ENCODE data around the gene CCDC183.
A peak's percentile ranks its signal among the peaks of the same experiment; 100 is the strongest.
"Not testable (repeated sequence)": the region's sequence is repeated elsewhere in the genome, so short reads cannot be mapped to it uniquely, and the experiment has no call there.

CCDC183 gene

DNA sequence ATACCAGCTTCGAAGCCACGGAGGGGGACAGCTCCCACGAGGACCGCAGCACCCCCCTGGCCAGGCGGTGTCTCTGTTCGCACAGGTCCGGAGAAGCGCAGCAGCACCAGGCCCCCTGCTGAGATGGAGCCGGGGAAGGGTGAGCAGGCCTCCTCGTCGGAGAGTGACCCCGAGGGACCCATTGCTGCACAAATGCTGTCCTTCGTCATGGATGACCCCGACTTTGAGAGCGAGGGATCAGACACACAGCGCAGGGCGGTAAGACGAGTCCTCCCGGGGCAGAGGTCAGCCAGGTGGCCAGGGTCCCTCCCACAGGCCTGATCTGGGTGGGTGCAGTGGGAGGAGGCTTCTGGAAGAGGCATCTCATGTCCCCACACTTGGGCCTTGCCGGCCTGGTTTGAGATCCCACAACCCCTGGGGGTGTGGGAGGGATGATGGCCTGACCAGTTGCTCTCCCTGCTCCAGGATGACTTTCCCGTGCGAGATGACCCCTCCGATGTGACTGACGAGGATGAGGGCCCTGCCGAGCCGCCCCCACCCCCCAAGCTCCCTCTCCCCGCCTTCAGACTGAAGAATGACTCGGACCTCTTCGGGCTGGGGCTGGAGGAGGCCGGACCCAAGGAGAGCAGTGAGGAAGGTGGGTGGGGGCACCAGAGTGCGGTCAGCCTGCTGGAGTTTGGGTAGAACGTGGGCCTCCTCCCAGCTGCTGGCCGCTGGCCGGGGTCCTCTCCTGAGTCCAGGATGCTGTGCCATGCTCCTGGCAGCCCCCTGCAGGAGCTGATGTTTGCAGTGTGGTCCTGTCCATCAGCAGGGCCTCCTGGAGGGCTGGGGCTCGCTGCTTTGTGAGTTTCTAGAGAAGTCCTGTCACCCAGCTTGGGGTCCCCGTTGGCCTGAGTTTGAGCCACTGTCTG is 43.3 kb downstream of the CCDC183 start:
- no peak for DNase-seq (ENCODE audit: low read depth)

- DNase-seq (ENCODE audit: low read depth) = no peak
Observed at GRCh38 chr9:136840140-136840876, 44.2 kb downstream of the CCDC183 start.

DNA sequence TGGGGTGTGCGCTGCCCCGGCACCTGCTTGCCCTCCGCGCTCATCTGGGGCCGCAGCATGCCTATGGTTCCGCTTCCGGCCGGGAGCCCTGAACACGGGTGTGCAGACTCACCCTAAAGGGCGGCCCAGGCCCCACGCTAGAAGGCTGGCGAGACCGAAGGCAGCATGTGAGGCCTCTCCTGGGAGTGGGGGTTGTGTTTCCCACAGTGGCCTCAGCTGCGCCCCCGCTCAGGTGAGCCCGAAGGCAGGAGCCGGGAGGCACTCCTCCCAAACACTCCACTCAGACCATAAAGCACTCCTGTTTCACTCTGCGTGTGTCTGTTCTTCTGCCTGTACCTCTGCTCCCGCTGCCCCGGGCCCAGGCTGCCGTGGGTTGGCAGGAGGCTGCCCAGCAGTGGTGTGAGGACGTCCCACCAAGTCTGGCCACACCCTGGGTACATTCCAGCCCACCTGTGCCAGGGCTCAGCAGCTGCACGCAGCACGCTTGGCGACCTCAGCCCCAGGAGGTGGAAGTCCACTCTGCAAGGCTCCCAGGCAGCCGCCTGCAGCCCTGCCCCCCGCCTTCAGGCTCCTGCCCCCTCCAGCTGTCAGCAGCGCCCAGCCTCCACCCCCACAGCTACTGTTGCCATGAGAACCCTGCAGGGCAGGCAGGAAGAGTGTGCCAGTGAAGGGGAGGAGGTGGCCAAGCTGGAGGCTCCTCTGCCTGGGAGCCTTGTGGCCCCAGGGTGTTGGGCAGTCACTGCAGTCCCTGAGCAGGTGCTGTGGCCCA is 44.9 kb downstream of the CCDC183 start:
- no peak for DNase-seq (ENCODE audit: low read depth)

- not testable (repeated sequence) for DNase-seq (ENCODE audit: low read depth)
Observed at GRCh38 chr9:136841646-136842379, 45.7 kb downstream of the CCDC183 start.

- peak; percentile 59 for DNase-seq (ENCODE audit: low read depth)
Observed at GRCh38 chr9:136842380-136842948, 46.3 kb downstream of the CCDC183 start, which contains the start of gene AJM1. AJM1 (plus strand) TSS chr9:136842478; CDS start chr9:136844415, 1,937 bp downstream.

DNA sequence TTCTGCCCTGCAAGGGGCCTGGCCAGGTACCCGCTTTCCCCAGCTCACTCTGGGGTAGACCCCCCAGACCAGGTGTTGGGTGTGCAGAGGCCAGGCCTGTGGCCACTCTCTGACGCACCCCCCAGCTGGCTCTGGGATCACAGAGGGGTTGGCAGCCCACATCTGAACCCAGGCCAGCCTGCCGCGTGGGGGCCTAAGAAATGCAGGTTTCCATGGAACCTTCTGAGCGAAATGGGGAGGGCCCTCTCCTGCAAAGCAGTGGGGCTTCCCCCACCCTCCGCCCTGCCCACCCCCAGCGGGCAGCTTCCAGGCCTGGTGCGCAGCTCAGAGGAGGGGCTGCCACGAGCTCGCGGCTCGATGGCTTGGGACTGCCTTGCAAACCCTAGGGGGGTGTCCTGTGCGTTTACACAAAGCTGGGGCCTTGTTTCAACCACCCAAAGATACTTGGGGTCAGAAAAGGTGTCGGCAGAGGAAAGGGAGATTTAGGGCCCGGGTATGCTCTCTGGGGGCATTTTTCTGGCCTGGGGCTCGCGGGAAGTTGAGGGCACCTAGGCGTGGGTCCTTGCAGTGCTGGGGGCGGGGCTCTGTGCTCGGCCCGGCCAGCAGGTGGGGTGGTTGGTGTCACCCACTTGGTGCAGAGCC is 47.1 kb downstream of the CCDC183 start:
- not testable (repeated sequence) for DNase-seq (ENCODE audit: low read depth)

GRCh38 chr9:136843801-136844740 is 47.9 kb downstream of the CCDC183 start:
- peak; percentile 43 for DNase-seq (ENCODE audit: low read depth)

DNA sequence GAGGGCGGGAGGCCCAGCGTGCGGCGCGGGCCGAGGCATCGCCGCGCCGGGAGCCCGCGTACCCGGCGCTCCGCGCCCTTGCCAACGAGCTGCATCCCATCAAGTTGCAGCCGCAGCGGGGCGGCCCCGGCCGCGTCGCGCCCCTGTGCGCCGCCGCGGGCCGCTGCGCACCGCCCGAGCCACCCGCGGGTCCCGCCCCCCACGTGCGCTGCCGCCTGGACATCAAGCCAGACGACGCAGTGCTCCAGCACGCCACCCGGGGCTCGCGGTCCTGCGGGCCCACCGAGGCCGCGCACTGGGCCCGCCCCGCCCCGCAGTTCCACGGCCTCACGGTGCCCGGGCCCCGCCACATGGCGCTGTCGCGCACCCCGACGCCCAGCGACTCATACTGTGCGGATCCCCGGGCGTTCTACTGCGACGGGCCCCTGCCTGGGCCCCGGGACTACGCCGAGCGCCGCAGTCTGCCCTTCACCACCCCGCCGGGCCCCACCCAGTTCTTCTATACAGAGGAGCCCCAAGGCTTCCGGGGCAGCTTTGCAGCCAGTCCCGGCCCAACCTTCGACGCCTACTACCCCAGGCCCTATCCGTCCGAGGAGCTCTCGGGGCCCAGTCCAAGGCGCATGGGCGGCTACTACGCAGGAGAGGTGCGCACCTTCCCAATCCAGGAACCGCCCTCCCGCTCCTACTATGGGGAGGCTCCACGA is 48.8 kb downstream of the CCDC183 start:
- DNase-seq (ENCODE audit: low read depth) = no peak

DNA sequence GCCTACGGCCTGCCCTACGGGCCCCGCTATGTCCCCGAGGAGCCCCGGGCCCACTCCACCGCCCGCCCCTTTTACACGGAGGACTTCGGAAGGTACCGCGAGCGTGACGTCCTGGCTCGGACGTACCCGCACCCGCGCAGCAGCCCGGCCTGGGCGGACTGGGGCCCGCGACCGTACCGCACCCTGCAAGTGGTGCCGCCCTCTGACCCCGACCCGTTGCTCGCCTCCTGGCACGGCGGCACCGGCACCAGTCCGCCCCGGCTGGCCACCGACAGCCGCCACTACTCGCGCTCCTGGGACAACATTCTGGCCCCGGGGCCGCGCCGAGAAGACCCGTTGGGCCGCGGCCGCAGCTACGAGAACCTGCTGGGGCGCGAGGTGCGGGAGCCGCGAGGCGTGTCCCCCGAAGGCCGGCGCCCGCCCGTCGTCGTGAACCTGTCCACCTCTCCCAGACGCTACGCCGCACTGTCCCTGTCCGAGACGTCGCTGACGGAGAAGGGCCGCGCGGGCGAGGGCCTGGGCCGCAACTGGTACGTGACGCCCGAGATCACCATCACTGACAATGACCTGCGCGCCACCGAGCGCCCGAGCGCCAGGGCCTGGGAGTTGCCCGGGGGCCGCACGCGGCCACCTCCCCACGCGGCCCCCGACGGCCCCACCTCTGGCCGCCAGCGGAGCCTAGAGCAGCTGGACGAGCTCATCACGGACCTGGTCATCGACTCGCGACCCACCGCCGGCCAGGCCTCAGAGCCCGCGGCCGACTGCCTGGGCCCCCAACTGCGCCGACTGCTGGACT is 49.5 kb downstream of the CCDC183 start:
- DNase-seq (ENCODE audit: low read depth) = no peak

DNA sequence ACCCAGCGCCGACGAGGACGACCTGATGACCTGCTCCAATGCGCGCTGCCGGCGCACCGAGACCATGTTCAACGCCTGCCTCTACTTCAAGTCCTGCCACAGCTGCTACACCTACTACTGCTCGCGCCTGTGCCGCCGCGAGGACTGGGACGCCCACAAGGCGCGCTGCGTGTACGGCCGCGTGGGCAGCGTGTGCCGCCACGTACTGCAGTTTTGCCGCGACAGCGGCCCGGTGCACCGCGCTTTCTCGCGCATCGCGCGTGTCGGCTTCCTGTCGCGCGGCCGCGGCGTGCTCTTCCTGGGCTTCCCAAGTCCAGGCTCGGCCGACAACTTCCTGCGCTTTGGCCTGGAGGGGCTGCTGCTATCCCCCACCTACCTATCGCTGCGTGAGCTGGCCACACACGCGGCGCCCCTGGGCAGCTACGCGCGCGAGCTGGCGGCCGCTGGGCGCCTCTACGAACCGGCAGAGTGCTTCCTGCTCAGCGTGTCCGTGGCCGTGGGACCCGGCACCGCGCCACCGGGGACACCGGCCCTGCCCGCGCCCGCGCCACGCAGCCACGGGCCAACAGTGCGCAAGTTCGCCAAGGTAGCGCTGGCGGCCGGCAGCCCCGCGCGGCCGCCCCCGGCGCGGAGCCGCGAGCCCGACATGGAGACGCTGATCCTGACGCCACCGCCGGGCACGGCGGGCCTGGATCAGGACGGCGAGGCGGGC is 50.4 kb downstream of the CCDC183 start:
- no peak for DNase-seq (ENCODE audit: low read depth)

DNA sequence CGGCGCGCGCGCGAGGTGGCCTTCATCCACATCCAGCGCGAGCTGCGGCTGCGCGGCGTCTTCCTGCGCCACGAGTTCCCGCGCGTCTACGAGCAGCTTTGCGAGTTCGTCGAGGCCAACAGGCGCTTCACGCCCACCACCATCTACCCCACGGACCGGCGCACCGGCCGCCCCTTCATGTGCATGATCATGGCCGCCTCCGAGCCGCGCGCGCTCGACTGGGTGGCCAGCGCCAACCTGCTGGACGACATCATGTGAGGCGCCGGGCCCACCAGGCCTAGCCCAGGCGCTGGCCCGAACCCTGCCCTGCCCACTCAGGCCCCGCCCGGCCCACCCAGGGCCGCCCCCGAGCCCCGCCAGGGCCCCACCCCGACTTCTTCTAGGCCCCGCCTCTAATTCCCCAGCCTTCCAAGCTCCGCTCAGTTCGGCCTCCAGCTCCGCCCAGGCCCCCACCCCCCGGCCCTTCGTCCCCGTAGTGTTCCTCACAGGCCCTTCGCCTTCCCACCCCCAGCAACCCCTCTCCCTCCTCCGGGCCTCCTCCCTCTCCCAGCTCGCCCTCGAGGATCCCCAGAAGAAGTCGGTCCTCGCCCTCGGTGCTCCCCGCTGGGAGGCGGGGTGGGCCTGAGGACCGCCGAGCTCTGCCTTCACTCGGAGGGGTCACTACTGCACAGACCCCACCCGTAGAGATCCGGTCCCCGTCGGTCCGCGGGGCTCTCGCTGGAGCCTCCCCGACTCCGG is 51.1 kb downstream of the CCDC183 start:
- no peak for DNase-seq (ENCODE audit: low read depth)

- peak; percentile 59 for DNase-seq (ENCODE audit: low read depth)
Observed at GRCh38 chr9:136847826-136848392, 51.8 kb downstream of the CCDC183 start.

DNA sequence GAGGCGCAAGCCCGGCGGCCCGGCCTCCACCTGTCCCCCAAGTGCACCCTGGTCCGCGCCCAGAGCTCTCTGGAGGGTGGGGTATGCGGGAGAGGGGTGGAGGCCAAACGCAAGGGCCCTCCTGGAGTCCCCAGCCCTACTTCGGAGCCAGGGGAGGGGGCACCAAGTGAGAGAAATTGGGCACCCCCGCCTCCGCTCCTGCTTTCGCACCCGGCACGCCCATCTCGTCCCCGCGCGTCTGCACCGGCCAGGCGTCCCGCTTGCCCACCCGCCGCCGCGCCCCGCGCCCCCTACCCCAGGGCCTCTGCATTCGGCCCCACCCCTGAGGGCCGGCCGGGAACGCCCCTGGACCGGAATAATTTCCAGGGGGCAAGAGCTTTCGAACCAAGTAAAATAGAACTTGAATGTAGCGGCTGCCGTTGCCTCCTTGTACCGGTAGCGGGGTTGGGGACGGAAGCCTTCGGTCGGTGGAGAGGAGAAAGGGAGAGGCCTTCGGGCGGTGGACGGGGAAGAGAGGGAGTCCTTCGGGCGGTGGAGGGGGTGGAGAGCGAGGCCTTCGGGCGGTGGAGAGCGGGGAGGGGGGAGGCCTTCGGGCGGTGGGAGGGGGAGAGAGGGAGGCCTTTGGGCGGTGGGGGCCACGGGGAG is 52.4 kb downstream of the CCDC183 start:
- no peak for DNase-seq (ENCODE audit: low read depth)

- peak; percentile 95 for DNase-seq (ENCODE audit: low read depth)
Observed at GRCh38 chr9:136849038-136849959, 53.2 kb downstream of the CCDC183 start, which contains the start of gene PHPT1. PHPT1 (plus strand) TSS chr9:136849409; CDS start chr9:136849431, 22 bp downstream.
